GM21529 (cell line): Measurements from ENCODE around the gene KCTD13.
"Not testable (repeated sequence)": the region's sequence is repeated elsewhere in the genome, so short reads cannot be mapped to it uniquely, and the experiment has no call there.

Experiments used
- ATAC-seq: cut with Tn5 transposase; IDR thresholded peaks from one replicate; pipeline ENCODE4 v1.9.1; 2021; ENCODE audit not compliant: unreplicated experiment

KCTD13 gene

GRCh38 chr16:29883987-29884386, 42.0 kb downstream of the KCTD13 start:
- ATAC-seq = no peak

GRCh38 chr16:29881050-29881449, 45.0 kb downstream of the KCTD13 start:
- ATAC-seq = no peak

GRCh38 chr16:29878172-29878571, 47.9 kb downstream of the KCTD13 start:
- ATAC-seq = no peak

GRCh38 chr16:29877266-29877961, 48.6 kb downstream of the KCTD13 start:
- ATAC-seq = peak; percentile 44

GRCh38 chr16:29876594-29877249, 49.3 kb downstream of the KCTD13 start:
- no peak for ATAC-seq

GRCh38 chr16:29876217-29876593, 49.8 kb downstream of the KCTD13 start:
- no peak for ATAC-seq

- ATAC-seq = no peak
Observed at GRCh38 chr16:29875206-29875605, 50.8 kb downstream of the KCTD13 start.

GRCh38 chr16:29873319-29873718, 52.7 kb downstream of the KCTD13 start:
- no peak for ATAC-seq

- ATAC-seq = no peak
Observed at GRCh38 chr16:29871822-29872546, 54.0 kb downstream of the KCTD13 start.

- ATAC-seq = not testable (repeated sequence)
Observed at GRCh38 chr16:29869067-29869466, 57.0 kb downstream of the KCTD13 start.

GRCh38 chr16:29868396-29869009, 57.5 kb downstream of the KCTD13 start:
- no peak for ATAC-seq

GRCh38 chr16:29864205-29864604, 61.8 kb downstream of the KCTD13 start:
- no peak for ATAC-seq

GRCh38 chr16:29863669-29863984, 62.4 kb downstream of the KCTD13 start:
- ATAC-seq = no peak

- peak; percentile 92 for ATAC-seq
Observed at GRCh38 chr16:29862884-29863668, 63.0 kb downstream of the KCTD13 start, which contains the start of gene CDIPT. Gene CDIPT (minus strand): TSS chr16:29863226. CDS start chr16:29862857, 369 bp downstream.

- no peak for ATAC-seq
Observed at GRCh38 chr16:29862383-29862883, 63.6 kb downstream of the KCTD13 start.

- no peak for ATAC-seq
Observed at GRCh38 chr16:29860218-29860617, 65.8 kb downstream of the KCTD13 start.

- ATAC-seq = no peak
Observed at GRCh38 chr16:29858974-29859373, 67.1 kb downstream of the KCTD13 start.

- no peak for ATAC-seq
Observed at GRCh38 chr16:29858149-29858849, 67.7 kb downstream of the KCTD13 start.

- ATAC-seq = no peak
Observed at GRCh38 chr16:29857133-29857760, 68.8 kb downstream of the KCTD13 start.
